GM19372 (cell line): Measurements from ENCODE around the gene TBPL2.

Experiments
- ATAC-seq: cut with Tn5 transposase; IDR thresholded peaks from one replicate; pipeline ENCODE4 v1.9.1; 2021; ENCODE audit warnings: mild to moderate bottlenecking, low read depth, moderate library complexity; ENCODE audit not compliant: unreplicated experiment

TBPL2 gene

GRCh38 chr14:55373784-55374705 is 66.4 kb downstream of the TBPL2 start:
- no peak for ATAC-seq

- ATAC-seq: no peak
Measured at GRCh38 chr14:55372825-55373224, 67.6 kb downstream of the TBPL2 start.

- no peak for ATAC-seq
Measured at GRCh38 chr14:55372423-55372822, 68.0 kb downstream of the TBPL2 start.

GRCh38 chr14:55370883-55371455 is 69.4 kb downstream of the TBPL2 start:
- ATAC-seq: no peak

GRCh38 chr14:55366271-55366670 is 74.1 kb downstream of the TBPL2 start:
- ATAC-seq: no peak
